ENCODE data around the gene IGHMBP2. TPM values are rescaled to one million over a fixed set of nuclear protein-coding genes. Genes with fewer than 3 reads are reported as not detected.

Gene IGHMBP2
- polyA plus RNA-seq, 1 donor from 2014 or later, result 9.5 TPM

GRCh38 chr11:68930991-68931855 is 27.5 kb downstream of the IGHMBP2 start:
- Histone ChIP-seq H3K36me3 (ENCODE audit: insufficient read depth, low read length) (peaks cover 8% of the 10 kb centered on the region), H3K9me2 (ENCODE audit: insufficient read depth, low read length) (no peaks in the 10 kb centered on the region), H3K4me3 (ENCODE audit: low read length) (no peak overlapping the region), H3K9ac (ENCODE audit: low read length) (no peak overlapping the region), H3K9me3 (ENCODE audit: low read length) (no peaks in the 10 kb centered on the region), H3K4me2 (ENCODE audit: low read length) (no peak overlapping the region), H3K27ac (ENCODE audit: low read length) (no peak overlapping the region), H2AFZ (ENCODE audit: low read depth, low read length) (no peak overlapping the region), H3K79me2 (replicated peaks; ENCODE audit: insufficient read depth, low read length) (no peaks in the 10 kb centered on the region), H3K27me3 (ENCODE audit: insufficient read depth, low read depth, low read length) (no peaks in the 10 kb centered on the region), H4K20me1 (ENCODE audit: insufficient read depth) (no peaks in the 10 kb centered on the region), H3F3A (ENCODE audit: insufficient read depth, low read length, poor library complexity, severe bottlenecking) (no peaks in the 10 kb centered on the region)
- TF ChIP-seq SMC3 (conservative IDR thresholded peaks at IDR 0.05; ENCODE audit: poor library complexity) (no peak), CTCF (IDR thresholded peaks at IDR 0.05; ENCODE audit: poor library complexity, severe bottlenecking) (no peak), RAD21 (conservative IDR thresholded peaks at IDR 0.05) (no peak), EP300 (conservative IDR thresholded peaks at IDR 0.05; ENCODE audit: poor library complexity, severe bottlenecking) (no peak), POLR2AphosphoS5 (IDR thresholded peaks at IDR 0.05) (no peak), MXI1 (conservative IDR thresholded peaks at IDR 0.05; ENCODE audit: poor library complexity, severe bottlenecking) (no peak), EZH2 (IDR thresholded peaks at IDR 0.05; ENCODE audit: borderline replicate concordance, insufficient read depth, low read length, poor library complexity, severe bottlenecking) (no peak), REST (IDR thresholded peaks at IDR 0.05; ENCODE audit: borderline replicate concordance) (no peak), TAF1 (IDR thresholded peaks at IDR 0.05; ENCODE audit: low read depth) (no peak)

- H3K4me2 ChIP-seq (ENCODE audit: low read length), result no peak overlapping the region
- no peak overlapping the region for H3K27ac ChIP-seq (ENCODE audit: low read length)
- no peaks in the 10 kb centered on the region for H3F3A ChIP-seq (ENCODE audit: insufficient read depth, low read length, poor library complexity, severe bottlenecking)
- H3K79me2 ChIP-seq (replicated peaks; ENCODE audit: insufficient read depth, low read length), result no peaks in the 10 kb centered on the region
- no peak overlapping the region for H3K4me3 ChIP-seq (ENCODE audit: low read length)
- no peak overlapping the region for H2AFZ ChIP-seq (ENCODE audit: low read depth, low read length)
- H3K9ac ChIP-seq (ENCODE audit: low read length), result no peak overlapping the region
- TF ChIP-seq POLR2AphosphoS5 (IDR thresholded peaks at IDR 0.05), result no peak
- TF ChIP-seq TAF1 (IDR thresholded peaks at IDR 0.05; ENCODE audit: low read depth), result no peak
- no peak for TF ChIP-seq SMC3 (conservative IDR thresholded peaks at IDR 0.05; ENCODE audit: poor library complexity)
- no peak for TF ChIP-seq REST (IDR thresholded peaks at IDR 0.05; ENCODE audit: borderline replicate concordance)
- TF ChIP-seq CTCF (IDR thresholded peaks at IDR 0.05; ENCODE audit: poor library complexity, severe bottlenecking), result no peak
- TF ChIP-seq EP300 (conservative IDR thresholded peaks at IDR 0.05; ENCODE audit: poor library complexity, severe bottlenecking), result no peak
- no peak for TF ChIP-seq MXI1 (conservative IDR thresholded peaks at IDR 0.05; ENCODE audit: poor library complexity, severe bottlenecking)
- TF ChIP-seq RAD21 (conservative IDR thresholded peaks at IDR 0.05), result no peak
- no peak for TF ChIP-seq EZH2 (IDR thresholded peaks at IDR 0.05; ENCODE audit: borderline replicate concordance, insufficient read depth, low read length, poor library complexity, severe bottlenecking)
- H4K20me1 ChIP-seq (ENCODE audit: insufficient read depth), result no peaks in the 10 kb centered on the region
- H3K36me3 ChIP-seq (ENCODE audit: insufficient read depth, low read length), result peaks cover 8% of the 10 kb centered on the region
- H3K9me3 ChIP-seq (ENCODE audit: low read length), result no peaks in the 10 kb centered on the region
- no peaks in the 10 kb centered on the region for H3K9me2 ChIP-seq (ENCODE audit: insufficient read depth, low read length)
- H3K27me3 ChIP-seq (ENCODE audit: insufficient read depth, low read depth, low read length), result no peaks in the 10 kb centered on the region
Measured at GRCh38 chr11:68931911-68932310, 28.2 kb downstream of the IGHMBP2 start.

Data from neural cell (in vitro differentiated cells).